K562 (cell line): ENCODE measurements around the gene BST1. TPM values are rescaled to one million over a fixed set of nuclear protein-coding genes. Genes with fewer than 3 reads are reported as not detected.

Experiments
- ATAC-seq: fragments of 200-7000 bp; cut with Tn5 transposase; 3 replicates; pipeline ENCODE4 v1.9.1; 2020; ENCODE audit warnings: moderate library complexity
- BruUV-seq: library from RNA; stranded (reverse); fragments of 400-500 nt; replicated peaks from 2 replicates; lab custom pipeline; 2021; lab: Mats Ljungman, UMichigan
- CTCF ChIA-PET: fragments of 300-600 bp; formaldehyde crosslinking; extraction: SDS; loops from one replicate; lab custom pipeline; 2021; ENCODE audit warnings: low intra/inter-chr PET ratio; lab: Yijun Ruan, JAX
- POLR2A ChIA-PET: fragments of 300-600, 350-650 bp; sonication (Branson Sonifier 250); formaldehyde crosslinking; extraction: SDS; loops from one replicate; lab custom pipeline; 2021; ENCODE audit warnings: antibody characterized with exemption, inconsistent platforms; lab: Yijun Ruan, JAX
- DNase-seq, 4 experiments: peaks; one replicate each; pipeline versions ENCODE4 v3.0.0 to v3.0.0-alpha.2; 2011 to 2018; ENCODE audit warnings: low spot score in 3 of 4, mixed read lengths in 3 of 4; ENCODE audit errors: extremely low read depth in 1 of 4
- FAIRE-seq: peaks from 2 replicates; lab custom pipeline; 2011; peaks lifted over from hg19 to GRCh38; lab: Jason Lieb, UNC
- H2AFZ ChIP-seq: 2 replicates; pipeline ENCODE4 v1.6.0; 2011; ENCODE audit warnings: low read depth, low read length, control low read depth, inconsistent platforms
- H3K27ac ChIP-seq: fragments of 200-600 bp; 3 replicates; pipeline ENCODE4 v1.8.0; 2011; ENCODE audit warnings: low read depth, mild to moderate bottlenecking, control low read depth, inconsistent platforms, low read length, moderate library complexity, mixed read lengths; ENCODE audit errors: extremely low read depth
- H3K27me3 ChIP-seq, 2 experiments: fragments of 300-600 bp in 1 of 2; 2 replicates in 1 of 2; 3 replicates in 1 of 2; pipeline versions ENCODE4 v1.6.0 to v1.8.0; 2011; ENCODE audit warnings: inconsistent platforms in 2 of 2, low read length in 2 of 2, mild to moderate bottlenecking in 1 of 2, mixed read lengths in 1 of 2, moderate library complexity in 1 of 2; ENCODE audit not compliant: control insufficient read depth in 2 of 2, insufficient read depth in 2 of 2
- H3K36me3 ChIP-seq: fragments of 300-600 bp; 3 replicates; pipeline ENCODE4 v1.8.0; 2011; ENCODE audit warnings: mild to moderate bottlenecking, low read length, inconsistent platforms; ENCODE audit not compliant: control insufficient read depth, insufficient read depth
- H3K4me1 ChIP-seq, 2 experiments: fragments of 200-600 bp in 1 of 2; replicated peaks in 1 of 2; 2 replicates in 1 of 2; 3 replicates in 1 of 2; pipeline versions ENCODE4 v1.5.1 to v1.8.0; 2011; ENCODE audit warnings: inconsistent platforms in 2 of 2, low read length in 2 of 2, mild to moderate bottlenecking in 1 of 2, mixed read lengths in 1 of 2, moderate library complexity in 1 of 2; ENCODE audit not compliant: control insufficient read depth in 2 of 2, insufficient read depth in 2 of 2
- H3K4me2 ChIP-seq: 2 replicates; pipeline ENCODE4 v1.6.1; 2011; ENCODE audit warnings: low read length, control low read depth, inconsistent platforms, mixed read lengths; ENCODE audit not compliant: insufficient read depth
- H3K4me3 ChIP-seq: fragments of 200-600 bp; sonication (generic), shearing (Covaris generic); 2 replicates; pipeline ENCODE4 v1.5.1; 2016; ENCODE audit warnings: control low read depth, inconsistent platforms
- H3K79me2 ChIP-seq: fragments of 200-600 bp; 3 replicates; pipeline ENCODE4 v1.8.0; 2011; ENCODE audit warnings: low read length, inconsistent platforms; ENCODE audit not compliant: control insufficient read depth, insufficient read depth
- H3K9ac ChIP-seq, 2 experiments: 2 replicates each; pipeline versions ENCODE4 v1.6.0 to v1.6.1; 2011; ENCODE audit warnings: low read depth in 2 of 2, low read length in 2 of 2, control low read depth in 1 of 2, inconsistent platforms in 1 of 2, mild to moderate bottlenecking in 1 of 2, mixed read lengths in 1 of 2; ENCODE audit not compliant: insufficient read depth in 1 of 2
- H3K9me1 ChIP-seq: one replicate; pipeline ENCODE4 v1.6.0; 2011; ENCODE audit warnings: inconsistent platforms, mild to moderate bottlenecking, low read length, moderate library complexity; ENCODE audit not compliant: control insufficient read depth, insufficient read depth
- H3K9me3 ChIP-seq: replicated peaks from 2 replicates; pipeline ENCODE4 v1.5.1; 2011; ENCODE audit warnings: low read depth, low read length, inconsistent platforms; ENCODE audit not compliant: control insufficient read depth, insufficient read depth
- H4K20me1 ChIP-seq: replicated peaks from 2 replicates; pipeline ENCODE4 v1.6.1; 2011; ENCODE audit warnings: low read length, inconsistent platforms, mixed read lengths; ENCODE audit not compliant: control insufficient read depth, insufficient read depth
- HDAC3 ChIP-seq: fragments of 450-650 bp; IDR thresholded peaks from 2 replicates; pipeline ENCODE4 v1.6.1; 2018; ENCODE audit warnings: borderline replicate concordance, mild to moderate bottlenecking, moderate library complexity; ENCODE audit not compliant: partially characterized antibody
- IRF2 ChIP-seq: sonication (generic); formaldehyde crosslinking; IDR thresholded peaks from 2 replicates; pipeline ENCODE4 v1.8.1; 2022; ENCODE audit warnings: mild to moderate bottlenecking, missing genetic modification reagents
- KAT8 ChIP-seq: fragments of 450-650 bp; IDR thresholded peaks from 2 replicates; pipeline ENCODE4 v1.6.1; 2016; ENCODE audit warnings: low read depth, mild to moderate bottlenecking
- MXI1 ChIP-seq: IDR thresholded peaks from 2 replicates; pipeline ENCODE4 v1.6.1; 2011; ENCODE audit warnings: low read depth, mild to moderate bottlenecking, improper control_type of control experiment, low read length
- MYNN ChIP-seq, 2 experiments: sonication (generic); formaldehyde crosslinking in 1 of 2; IDR thresholded peaks; 2 replicates each; pipeline versions ENCODE4 v1.5.0 to v1.6.1; 2016 to 2020; ENCODE audit warnings: antibody characterized with exemption in 1 of 2, missing genetic modification reagents in 1 of 2
- POLR2H ChIP-seq: IDR thresholded peaks from 2 replicates; pipeline ENCODE4 v1.6.1; 2016; ENCODE audit warnings: missing genetic modification characterization, low read depth, mild to moderate bottlenecking, control low read depth, missing compliant biosample characterization, moderate library complexity
- RBFOX2 ChIP-seq: fragments of 200-400 bp; formaldehyde crosslinking; IDR thresholded peaks from 2 replicates; pipeline ENCODE4 v1.6.1; 2017; ENCODE audit warnings: low read depth, mild to moderate bottlenecking, low read length, moderate library complexity
- SMARCA5 ChIP-seq: fragments of 450-650 bp; IDR thresholded peaks from 2 replicates; pipeline ENCODE4 v1.6.1; 2016
- ZBTB17 ChIP-seq: fragments of 450-650 bp; formaldehyde crosslinking; IDR thresholded peaks from 2 replicates; pipeline ENCODE4 v1.4.0; 2020; ENCODE audit warnings: mild to moderate bottlenecking
- ZC3H8 ChIP-seq: fragments of 450-650 bp; IDR thresholded peaks from 2 replicates; pipeline ENCODE4 v1.6.1; 2017
- ZNF146 ChIP-seq: IDR thresholded peaks from one replicate; pipeline ENCODE4 v1.6.1; 2018; ENCODE audit warnings: missing compliant biosample characterization; ENCODE audit not compliant: unreplicated experiment
- ZNF444 ChIP-seq: fragments of 250-450 bp; sonication (Bioruptor Pico); IDR thresholded peaks from 2 replicates; pipeline ENCODE4 v1.4.0; 2020; ENCODE audit warnings: mild to moderate bottlenecking, moderate library complexity
- ZNF79 ChIP-seq: fragments of 250-450 bp; sonication (Bioruptor Pico); IDR thresholded peaks from 2 replicates; pipeline ENCODE4 v1.4.0; 2020; ENCODE audit warnings: low read depth, mild to moderate bottlenecking, moderate library complexity
- WGBS: fragments of 100-300 bp; shearing (Covaris generic); methylation state at CpG from one replicate; pipeline ENCODE4 v1.1.6; 2016; ENCODE audit warnings: low coverage, mixed read lengths; ENCODE audit not compliant: insufficient coverage; ENCODE audit errors: missing lambda C conversion rate; 5-methylcytosine and 5-hydroxymethylcytosine counted together
- in situ Hi-C: fragments of 300-500 bp; cut with MboI; formaldehyde crosslinking; loops from 4 replicates; pipeline ENCODE4 v1.15.0; 2018; ENCODE audit warnings: inconsistent platforms, mixed read lengths
- intact Hi-C: fragments of 100-400 bp; cut with micrococcal nuclease; formaldehyde crosslinking; loops from 2 replicates; pipeline ENCODE4 v1.14.2; 2022
- polyA plus RNA-seq, 8 experiments: library from polyadenylated mRNA; depleted of rRNA in 4 of 8; stranded (reverse) in 5 of 8; unstranded in 3 of 8; fragments of >200 nt; fragmentation: Nextera tagmentation in 2 of 8; fragmentation: Illumina TruSeq in 1 of 8; extraction: Ambion mirVana in 2 of 8; extraction: Trizol in 1 of 8; gene quantifications; 2 replicates each; pipeline versions ENCODE4 v1.2.1 to v1.2.3, GENCODE V29; 2011 to 2014; ENCODE audit warnings: inconsistent platforms in 1 of 8, missing spikeins in 1 of 8
- total RNA-seq, 7 experiments: library from RNA; depleted of rRNA in 6 of 7; stranded (reverse); fragments of >200 nt in 6 of 7; fragmentation: Illumina TruSeq in 2 of 7; extraction: Trizol in 2 of 7; gene quantifications; 2 replicates each; pipeline versions ENCODE4 v1.2.1 to v1.2.3, GENCODE V29; 2011 to 2021; ENCODE audit warnings: low replicate concordance in 1 of 7
- TF ChIP-seq, protein P1 (sequence below): sonication (generic); formaldehyde crosslinking; IDR thresholded peaks from 2 replicates; pipeline ENCODE4 v1.8.1; 2023; ENCODE audit warnings: mild to moderate bottlenecking, missing genetic modification reagents, moderate library complexity
- TF ChIP-seq, protein P2 (sequence below): sonication (generic); formaldehyde crosslinking; IDR thresholded peaks from 2 replicates; pipeline ENCODE4 v1.8.0; 2022; ENCODE audit warnings: mild to moderate bottlenecking, missing genetic modification reagents

BST1 gene
- total and polyA plus RNA-seq, 9 of the 15 experiments (the other 6 are each of a cell fraction or from before 2014, with no cell fraction given): 0.04 to 0.38 (median 0.07) TPM; not detected in 6

DNA sequence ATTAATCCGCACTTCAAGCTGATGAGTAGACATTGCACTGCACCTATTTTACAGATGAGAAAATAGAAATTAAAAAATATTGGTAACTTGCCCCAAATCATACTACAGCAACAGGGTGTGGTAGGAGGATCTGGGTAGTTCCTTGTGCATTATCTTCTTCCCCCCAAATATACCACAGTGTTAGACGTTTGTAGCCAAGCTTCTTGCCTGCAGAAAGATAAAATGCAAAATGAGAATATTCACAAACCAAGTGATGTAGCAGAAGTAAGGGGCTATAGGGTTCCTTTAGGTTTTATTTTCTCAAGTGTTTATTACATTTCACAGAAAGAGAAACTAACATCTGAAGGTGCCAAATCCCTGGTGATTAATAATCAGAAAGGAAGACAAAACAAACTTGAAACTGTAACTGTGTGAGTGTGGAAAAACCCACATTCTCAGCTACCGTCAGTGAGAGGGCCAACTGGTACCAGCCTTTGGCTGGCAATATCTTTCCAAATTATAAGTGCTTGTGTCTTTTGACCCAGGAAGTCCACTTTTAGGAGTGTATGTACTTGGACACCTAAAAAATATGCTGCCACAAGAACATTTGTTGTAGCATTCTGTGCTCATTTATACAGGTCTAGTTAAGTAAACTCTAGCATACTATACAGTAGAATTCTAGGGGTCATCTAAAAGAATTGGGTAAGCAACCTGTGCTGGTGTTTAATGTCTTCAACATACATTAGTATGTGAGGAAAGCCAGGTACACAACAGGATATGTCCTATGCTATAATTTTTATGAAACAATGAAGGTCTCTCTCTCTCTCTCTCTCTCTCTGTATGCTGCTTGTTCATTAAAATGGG lies 68.6 kb downstream of the BST1 start:
- Histone ChIP-seq H3K4me2 (no peak overlapping the region), H2AFZ (no peak overlapping the region), H3K79me2 (no peaks in the 10 kb centered on the region), H3K9me3 (no peaks in the 10 kb centered on the region), H3K36me3 (no peaks in the 10 kb centered on the region), H3K9me1 (no peaks in the 10 kb centered on the region), H3K4me3 (no peak overlapping the region), H4K20me1 (no peaks in the 10 kb centered on the region), H3K9ac (no peak overlapping the region), H3K27ac (no peak overlapping the region), H3K4me1 (no peaks in the 10 kb centered on the region), H3K27me3 (peaks cover 16 to 18% of the 10 kb centered on the region in 2 experiments)
- FAIRE-seq: no peak
- in situ Hi-C loops: no loop called here
- 0% methylated on average over 3 of the region's 3 CpGs for WGBS
- ATAC-seq: no peak
- intact Hi-C loops: no loop called here
- ChIA-PET POLR2A (no interaction called here), CTCF (no interaction called here)
- no TSS peak for BruUV-seq
- no peak for DNase-seq
- no peak for TF ChIP-seq POLR2H (tag)
- no peak for TF ChIP-seq SMARCA5
- no peak for TF ChIP-seq ZNF444 (CRISPR knock-in tag)
- no peak for TF ChIP-seq MYNN (IDR thresholded peaks at IDR 0.05)
- no peak for TF ChIP-seq MYNN (CRISPR knock-in tag; IDR thresholded peaks at IDR 0.05)
- TF ChIP-seq ZC3H8: no peak
- TF ChIP-seq IRF2: no peak
- no peak for TF ChIP-seq ZBTB17 (CRISPR knock-in tag)
- TF ChIP-seq KAT8: no peak
- TF ChIP-seq, protein P1, sequence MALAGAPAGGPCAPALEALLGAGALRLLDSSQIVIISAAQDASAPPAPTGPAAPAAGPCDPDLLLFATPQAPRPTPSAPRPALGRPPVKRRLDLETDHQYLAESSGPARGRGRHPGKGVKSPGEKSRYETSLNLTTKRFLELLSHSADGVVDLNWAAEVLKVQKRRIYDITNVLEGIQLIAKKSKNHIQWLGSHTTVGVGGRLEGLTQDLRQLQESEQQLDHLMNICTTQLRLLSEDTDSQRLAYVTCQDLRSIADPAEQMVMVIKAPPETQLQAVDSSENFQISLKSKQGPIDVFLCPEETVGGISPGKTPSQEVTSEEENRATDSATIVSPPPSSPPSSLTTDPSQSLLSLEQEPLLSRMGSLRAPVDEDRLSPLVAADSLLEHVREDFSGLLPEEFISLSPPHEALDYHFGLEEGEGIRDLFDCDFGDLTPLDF (CRISPR knock-in tag): no peak
- no peak for TF ChIP-seq RBFOX2
- no peak for TF ChIP-seq ZNF79 (CRISPR knock-in tag)
- TF ChIP-seq, protein P2, sequence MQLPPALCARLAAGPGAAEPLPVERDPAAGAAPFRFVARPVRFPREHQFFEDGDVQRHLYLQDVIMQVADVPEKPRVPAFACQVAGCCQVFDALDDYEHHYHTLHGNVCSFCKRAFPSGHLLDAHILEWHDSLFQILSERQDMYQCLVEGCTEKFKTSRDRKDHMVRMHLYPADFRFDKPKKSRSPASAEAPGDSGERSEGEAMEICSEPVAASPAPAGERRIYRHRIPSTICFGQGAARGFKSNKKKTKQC: no peak
- no peak for TF ChIP-seq ZNF146 (CRISPR knock-in tag)
- no peak for TF ChIP-seq MXI1
- no peak for TF ChIP-seq HDAC3
